Measurements from ENCODE around the gene ANKLE1. TPM values are rescaled to one million over a fixed set of nuclear protein-coding genes. Genes with fewer than 3 reads are reported as not detected.

ANKLE1 gene
- total RNA-seq, 2 donors from 2014 or later, result 0.27 to 0.44 TPM

- Histone ChIP-seq H3K27me3 (peaks cover 10% of the 10 kb centered on the region), H3K4me1 (peaks cover 22% of the 10 kb centered on the region), H3K4me3 (no peak overlapping the region), H3K9me3 (no peaks in the 10 kb centered on the region), H3K9ac (ENCODE audit: low read depth in 2 of 2, low read length in 2 of 2) (no peak overlapping the region), H3K36me3 (no peaks in the 10 kb centered on the region), H3K27ac (no peak overlapping the region)
- TF ChIP-seq CTCF (IDR thresholded peaks at IDR 0.05), result no peak
- intact Hi-C loops (cut with DNase I), result no loop called here
- no peak for DNase-seq
These were observed 49.4 kb downstream of the ANKLE1 start for GRCh38 chr19:17331045-17331558.

- no peaks in the 10 kb centered on the region for H3K36me3 ChIP-seq
- no peak for DNase-seq
- peaks cover 22% of the 10 kb centered on the region for H3K4me1 ChIP-seq
- H3K27me3 ChIP-seq, result peaks cover 10% of the 10 kb centered on the region
- intact Hi-C loops (cut with DNase I), result no loop called here
- H3K27ac ChIP-seq, result no peak overlapping the region
- H3K9me3 ChIP-seq, result no peaks in the 10 kb centered on the region
- no peak for TF ChIP-seq CTCF (IDR thresholded peaks at IDR 0.05)
- no peak overlapping the region for H3K4me3 ChIP-seq
- H3K9ac ChIP-seq (ENCODE audit: low read depth in 2 of 2, low read length in 2 of 2), result no peak overlapping the region
These were observed 50.6 kb downstream of the ANKLE1 start for GRCh38 chr19:17332360-17332676.

GRCh38 chr19:17332677-17333581 is 51.2 kb downstream of the ANKLE1 start:
- intact Hi-C loops (cut with DNase I), result no loop called here
- Histone ChIP-seq H3K9me3 (no peaks in the 10 kb centered on the region), H3K9ac (ENCODE audit: low read depth in 2 of 2, low read length in 2 of 2) (no peak overlapping the region), H3K36me3 (no peaks in the 10 kb centered on the region), H3K27ac (no peak overlapping the region), H3K4me1 (peaks cover 20% of the 10 kb centered on the region), H3K4me3 (no peak overlapping the region), H3K27me3 (peaks cover 10% of the 10 kb centered on the region)
- no peak for DNase-seq
- no peak for TF ChIP-seq CTCF (IDR thresholded peaks at IDR 0.05)

- no peak for TF ChIP-seq CTCF (IDR thresholded peaks at IDR 0.05)
- H3K27me3 ChIP-seq, result peaks cover 10% of the 10 kb centered on the region
- H3K9ac ChIP-seq (ENCODE audit: low read depth in 2 of 2, low read length in 2 of 2), result peak overlapping the region; percentile 63 to 80
- peaks cover 26% of the 10 kb centered on the region for H3K4me1 ChIP-seq
- no peak for DNase-seq
- H3K27ac ChIP-seq, result peak overlapping the region; percentile 74
- H3K4me3 ChIP-seq, result peak overlapping the region; percentile 82
- H3K36me3 ChIP-seq, result no peaks in the 10 kb centered on the region
- no peaks in the 10 kb centered on the region for H3K9me3 ChIP-seq
- intact Hi-C loops (cut with DNase I), result loop anchor here (2.0 kb wide), 1 partner anchor 29 kb away; the partner anchor contains the start of gene MRPL34
These were observed 52.1 kb downstream of the ANKLE1 start for GRCh38 chr19:17333611-17334413.
